Activated T-cell treated with anti-CD3 and anti-CD28 coated beads, Interleukin-2, amount 50 U/mL, for 1 hour (primary cell): ENCODE measurements around the gene TOM1L1.

Experiments used
- DNase-seq: peaks from one replicate; pipeline ENCODE4 v3.0.0-alpha.2; 2020

The TOM1L1 gene

DNA sequence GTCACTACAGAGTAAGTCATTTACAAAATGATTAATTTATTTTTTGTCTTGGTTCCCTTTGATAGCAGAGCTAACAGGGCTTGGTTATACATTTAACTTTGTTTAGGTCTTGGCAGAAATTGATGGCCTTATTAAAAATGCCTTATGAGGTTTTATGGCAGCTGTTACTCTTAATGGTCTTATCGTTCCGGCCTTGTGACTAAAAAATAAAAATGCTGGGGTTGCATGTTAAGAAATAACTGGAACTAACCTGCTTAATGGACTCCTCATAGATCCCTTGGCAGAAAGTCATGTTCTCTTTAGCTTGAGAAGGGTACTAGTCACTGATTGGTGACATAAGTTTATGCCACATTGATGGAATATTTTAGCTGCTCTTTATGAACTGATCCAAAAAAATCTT lies 49.5 kb downstream of the TOM1L1 start:
- DNase-seq: no peak

DNA sequence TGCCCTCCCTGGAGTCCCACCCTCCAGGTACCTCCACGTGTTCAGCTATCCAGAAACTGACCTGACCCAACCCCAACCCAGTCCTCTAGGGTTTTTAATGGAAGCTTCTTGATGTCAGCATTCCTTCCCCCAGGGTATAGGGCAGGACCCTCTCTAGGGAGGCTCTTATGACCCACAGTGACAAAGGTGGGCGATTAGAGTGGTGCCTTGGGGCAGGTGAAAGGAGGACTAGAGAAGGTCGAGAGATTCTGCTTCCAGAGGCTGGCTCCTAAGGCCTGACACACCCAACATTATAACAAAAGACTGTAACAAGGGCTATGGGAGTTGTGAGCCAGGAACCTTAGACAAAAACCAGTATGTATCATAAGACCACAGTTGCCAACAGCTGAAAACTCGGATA lies 50.6 kb downstream of the TOM1L1 start:
- no peak for DNase-seq

DNA sequence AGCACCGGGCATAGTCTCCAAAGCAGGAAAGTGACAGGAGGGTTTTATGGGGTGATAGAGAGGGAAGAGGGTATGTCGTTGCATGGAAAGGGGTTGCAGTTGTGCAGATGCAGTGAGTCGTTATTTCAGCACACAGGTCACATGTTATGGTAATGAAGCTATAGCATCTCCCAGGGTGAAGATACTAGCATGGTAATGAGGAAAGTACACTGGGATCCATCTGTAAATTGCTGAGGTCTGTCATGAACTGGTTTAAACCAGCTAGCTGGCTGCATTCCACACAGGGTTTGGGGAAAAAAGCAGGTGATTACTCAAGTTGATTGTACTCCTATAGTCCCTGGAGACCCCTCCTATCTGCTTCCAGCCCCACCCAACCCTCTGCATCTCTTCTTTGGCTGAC lies 56.1 kb downstream of the TOM1L1 start:
- DNase-seq: no peak

DNA sequence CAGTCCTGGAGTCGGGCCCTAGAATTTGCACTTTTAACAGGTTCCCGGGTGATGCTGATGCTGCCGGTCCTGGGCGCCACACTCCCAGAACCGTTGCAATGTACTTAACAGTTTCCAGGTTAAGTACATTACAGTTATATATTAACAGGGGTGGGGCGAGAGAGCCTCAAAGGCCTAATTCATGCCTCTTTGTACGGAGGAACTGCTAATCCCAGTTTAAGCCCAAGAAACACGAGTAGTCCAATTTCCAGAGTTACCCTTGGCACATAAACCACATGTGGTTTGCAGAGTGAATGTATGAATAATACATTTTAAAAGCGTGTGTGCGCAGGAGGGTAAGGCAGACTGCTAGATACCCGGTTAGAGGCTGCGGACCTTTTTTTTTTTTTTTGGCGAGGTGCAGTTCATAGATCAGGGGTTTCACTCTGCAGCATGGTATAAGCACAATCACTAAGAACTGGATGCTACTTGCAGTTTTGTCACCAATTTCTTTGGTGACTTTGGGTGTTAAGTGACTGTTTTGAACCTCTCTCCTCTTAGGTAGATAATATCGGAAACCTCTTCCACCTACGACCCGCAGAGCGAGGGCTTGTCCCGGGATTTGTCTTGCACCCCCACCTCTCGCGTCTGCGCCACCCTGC lies 67.1 kb downstream of the TOM1L1 start:
- peak; percentile 21 for DNase-seq

DNA sequence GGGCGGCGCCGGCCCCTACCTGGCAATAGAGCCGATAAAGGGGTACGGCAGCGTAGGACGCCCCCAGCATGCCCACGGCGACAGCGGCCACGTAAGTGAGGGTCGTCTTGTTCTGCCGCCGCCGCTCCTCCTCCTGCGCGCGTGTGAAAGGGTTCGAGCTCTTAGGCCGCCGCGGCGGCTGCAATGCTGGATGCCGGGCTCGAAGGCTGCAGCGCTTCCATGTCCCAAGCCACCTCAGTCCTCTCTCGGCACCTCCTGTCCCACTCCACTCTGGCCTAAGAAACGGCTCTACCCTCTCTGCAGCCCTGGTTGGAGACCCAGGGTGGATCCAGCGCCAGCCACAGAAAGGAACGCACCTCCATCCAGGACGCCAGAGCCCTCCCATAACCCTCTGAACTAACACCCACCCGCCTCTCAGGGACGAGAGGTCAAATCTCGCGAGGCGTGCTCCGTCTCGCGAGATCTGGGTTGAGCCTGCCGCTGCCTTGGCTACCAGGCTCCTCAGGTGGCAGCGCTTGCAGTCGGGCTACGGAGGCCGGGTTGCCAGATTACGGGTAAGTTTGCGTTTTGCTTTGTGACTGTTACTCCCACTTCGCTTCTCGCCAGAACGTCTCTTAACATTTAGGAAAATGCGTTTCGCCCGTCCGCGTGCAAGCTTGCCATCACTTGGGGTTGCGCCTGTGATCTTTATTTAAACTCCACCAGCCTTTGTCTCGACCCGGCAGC lies 67.8 kb downstream of the TOM1L1 start, which contains the start of the genes COX11 and STXBP4:
TSS of gene COX11 (minus strand) at position 393 of the 726 bp plus-strand sequence. CDS start at position 385, 8 bp downstream.
TSS of gene STXBP4 (plus strand) at position 504 of the 726 bp plus-strand sequence. CDS start 17,455 bp downstream, outside the sequence.
- peak; percentile 94 for DNase-seq

DNA sequence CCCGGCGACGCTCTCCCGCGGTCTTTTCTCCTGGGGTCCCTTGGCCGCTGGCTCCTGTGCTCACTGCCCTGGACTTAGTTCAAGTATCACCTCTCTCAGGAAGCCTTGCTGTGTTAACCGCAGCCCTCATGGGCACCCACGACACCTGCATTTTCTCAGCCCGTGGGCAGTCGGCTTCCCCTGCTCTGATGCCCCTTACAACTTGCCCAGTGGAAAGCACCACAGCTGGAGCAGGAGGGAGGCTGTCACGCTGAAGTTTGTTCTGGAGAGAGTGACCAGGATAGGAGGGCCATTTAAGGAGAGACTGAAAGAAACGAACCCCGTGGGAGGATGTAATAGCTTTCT lies 68.3 kb downstream of the TOM1L1 start:
- no peak for DNase-seq

DNA sequence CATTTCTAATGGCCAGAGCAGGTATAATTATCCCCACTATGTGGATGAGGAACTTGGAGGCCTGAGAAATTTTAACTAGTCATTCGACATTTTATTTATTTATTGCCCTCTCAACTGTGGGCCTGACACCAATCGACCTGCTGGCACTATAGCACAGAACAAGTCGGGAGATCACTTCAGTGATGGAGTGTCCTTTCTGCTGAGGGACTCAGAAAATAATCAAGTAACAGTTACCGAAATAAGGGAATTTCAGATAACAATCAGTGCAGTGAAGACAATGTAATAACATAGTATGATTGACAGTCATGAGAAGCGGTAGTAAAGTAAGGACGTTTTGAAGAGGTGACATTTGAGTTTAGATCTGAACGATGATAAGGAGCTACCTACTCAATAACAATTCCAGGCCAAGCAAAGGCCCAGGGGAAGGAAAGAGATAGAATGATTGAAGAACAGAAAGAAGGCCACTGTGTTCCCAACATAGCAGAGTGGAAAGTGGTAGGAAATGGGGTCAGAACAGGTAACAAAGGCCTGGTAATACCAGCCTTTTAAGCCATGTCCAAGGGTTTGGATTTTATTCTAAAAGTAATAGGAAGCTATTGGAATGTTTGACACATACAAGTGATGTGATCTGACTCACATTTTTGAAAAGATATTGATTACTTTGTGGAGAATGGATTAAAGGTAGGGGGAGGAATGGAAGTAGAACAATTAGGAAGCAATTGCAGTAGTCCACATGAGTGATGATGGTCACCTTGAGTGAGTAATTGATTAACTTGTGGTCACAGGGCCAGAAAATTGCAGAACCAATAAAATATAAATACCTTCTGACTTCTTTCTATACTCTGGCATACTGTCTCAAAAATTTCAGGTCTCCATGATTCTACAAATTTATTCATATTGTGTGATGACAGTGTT lies 69.3 kb downstream of the TOM1L1 start:
- no peak for DNase-seq

DNA sequence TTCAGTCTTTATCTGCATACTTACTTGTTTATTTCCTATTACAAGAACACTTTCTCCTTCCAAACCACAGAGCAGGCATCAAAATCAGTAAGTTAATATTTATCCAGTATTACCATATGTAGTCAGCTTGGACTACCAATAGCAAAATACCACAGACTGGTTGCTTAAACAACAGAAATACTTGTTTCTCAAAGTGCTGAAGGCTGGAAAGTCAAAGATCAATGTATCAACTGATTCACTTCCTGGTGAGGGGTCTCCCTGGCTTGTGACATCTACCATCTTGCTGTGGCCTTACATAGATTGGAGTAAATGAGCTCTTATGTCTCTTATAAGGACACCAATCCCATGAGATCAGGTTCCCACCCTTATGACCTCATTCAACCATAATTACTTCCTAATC lies 70.5 kb downstream of the TOM1L1 start:
- DNase-seq: no peak

DNA sequence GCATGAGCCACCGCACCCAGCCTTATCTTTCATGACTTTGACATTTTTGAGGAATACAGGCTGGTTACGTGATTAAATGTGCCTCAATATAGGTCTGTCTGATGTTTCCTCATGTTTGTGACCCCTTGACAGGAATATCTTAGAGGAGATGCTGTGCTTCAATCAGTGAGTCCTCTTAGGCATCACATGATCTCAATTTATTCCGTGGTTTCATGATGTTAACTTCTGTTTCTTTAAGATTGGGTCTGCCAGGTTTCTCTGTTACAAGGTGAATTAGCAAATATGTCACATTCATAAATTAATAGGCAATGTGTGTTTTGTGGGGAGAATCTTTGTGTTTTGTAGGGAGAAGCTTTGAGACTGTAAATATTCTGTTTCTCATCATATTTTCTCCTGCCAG lies 71.2 kb downstream of the TOM1L1 start:
- no peak for DNase-seq

DNA sequence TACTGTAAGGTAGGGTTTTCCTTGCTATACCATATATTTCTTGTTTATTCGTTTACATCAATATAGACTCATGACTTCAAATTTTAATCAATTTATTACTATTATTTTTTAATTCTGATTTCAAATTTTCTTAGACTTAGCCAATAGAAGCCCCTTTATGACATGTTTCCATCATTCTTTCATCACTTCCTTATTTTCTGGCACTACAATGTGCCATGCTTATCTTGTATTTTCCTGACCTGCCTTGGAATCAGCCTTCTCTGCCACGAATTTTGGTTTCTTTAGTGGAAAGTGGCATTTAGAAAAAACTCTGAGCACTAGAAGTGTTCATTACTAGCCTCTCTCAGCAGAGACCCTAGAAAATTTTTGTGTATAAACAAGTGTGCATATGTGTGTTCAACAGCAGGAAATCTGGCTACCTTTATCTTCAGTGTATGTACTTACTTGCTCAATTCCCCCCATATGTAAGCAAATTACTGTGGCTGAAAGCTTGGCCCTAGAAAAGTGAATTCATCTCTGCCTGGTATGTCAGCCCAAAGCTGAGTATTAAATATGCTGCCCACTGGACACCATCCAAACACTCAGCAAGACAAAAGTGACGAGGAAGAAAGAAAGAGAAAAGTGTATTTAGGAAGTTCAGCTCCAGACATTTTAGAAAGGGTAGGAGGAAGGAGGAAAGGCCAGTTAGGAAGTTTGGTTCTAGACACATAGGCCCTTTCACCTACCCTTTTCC lies 71.9 kb downstream of the TOM1L1 start:
- no peak for DNase-seq

DNA sequence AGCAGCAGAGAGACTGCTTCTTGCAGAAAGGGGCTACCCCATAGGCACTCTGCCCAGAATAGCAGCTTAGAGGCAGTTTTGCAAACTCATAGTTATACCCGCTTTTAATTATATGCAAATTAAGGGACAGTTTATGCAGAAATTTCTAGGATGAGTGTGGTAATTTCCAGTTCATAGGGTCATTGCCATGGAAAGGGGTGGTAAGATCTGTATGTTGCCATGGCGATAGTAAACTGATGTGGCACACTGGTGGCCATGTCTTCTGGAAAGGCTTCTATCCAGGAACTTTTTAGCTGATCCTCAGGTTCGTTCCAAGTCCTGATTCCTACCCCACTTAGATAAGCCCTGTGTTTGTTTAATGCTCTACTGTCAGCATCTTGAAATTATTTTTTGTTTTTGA lies 74.1 kb downstream of the TOM1L1 start:
- DNase-seq: no peak

DNA sequence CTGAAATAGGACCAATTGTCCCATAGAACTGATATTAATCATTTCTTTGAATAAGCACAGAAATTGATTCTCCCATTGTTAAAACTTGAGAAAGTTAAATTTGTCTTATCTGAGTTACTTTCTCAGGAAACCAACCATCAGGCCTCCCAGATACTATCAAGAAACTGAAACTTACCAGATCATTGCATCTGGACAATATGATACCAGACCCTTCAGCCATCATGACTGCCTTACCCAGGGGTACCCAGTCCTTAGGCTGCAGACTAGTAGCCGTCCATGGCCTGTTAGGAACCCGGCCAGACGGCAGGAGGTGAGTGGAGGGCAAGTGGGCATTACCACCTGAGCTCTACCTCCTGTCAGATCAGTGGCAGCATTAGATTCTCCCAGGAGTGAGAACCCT lies 75.7 kb downstream of the TOM1L1 start:
- DNase-seq: no peak

DNA sequence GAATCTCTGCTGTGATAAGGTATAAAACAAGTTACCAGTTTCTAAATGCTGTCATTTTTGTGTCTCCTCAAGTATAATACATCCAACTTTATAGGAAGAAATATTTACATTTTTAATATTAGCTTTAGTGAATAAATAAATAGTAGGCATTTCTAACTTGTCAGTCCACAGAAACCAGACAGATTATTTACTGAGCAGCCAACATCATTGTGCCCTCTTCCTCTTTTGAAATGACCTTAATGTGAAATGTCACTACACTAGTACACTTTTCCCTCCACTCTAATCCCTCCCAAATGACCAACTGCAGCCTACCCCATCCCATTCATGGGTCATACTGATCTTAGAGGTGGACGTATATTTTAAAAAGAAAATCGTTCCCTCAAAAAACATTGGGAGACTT lies 77.1 kb downstream of the TOM1L1 start:
- no peak for DNase-seq

DNA sequence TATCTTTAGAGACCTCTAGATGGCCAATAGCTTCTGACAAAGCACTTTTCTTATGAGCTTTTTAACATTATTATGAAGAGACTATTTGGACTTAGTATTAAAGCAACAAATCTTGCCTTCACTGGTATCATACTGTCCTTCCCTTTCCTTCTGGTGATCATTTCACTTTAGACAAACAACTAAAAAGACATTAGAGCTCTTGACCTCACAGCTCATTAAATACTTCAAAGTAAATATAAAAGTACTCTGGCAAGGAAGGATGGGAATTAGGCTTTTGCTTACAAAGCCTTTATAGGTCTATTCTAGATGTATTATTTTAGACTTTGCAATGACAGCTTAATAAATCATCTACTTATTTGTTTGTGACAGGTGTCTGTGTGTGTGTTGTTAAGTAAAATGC lies 79.0 kb downstream of the TOM1L1 start:
- DNase-seq: no peak

DNA sequence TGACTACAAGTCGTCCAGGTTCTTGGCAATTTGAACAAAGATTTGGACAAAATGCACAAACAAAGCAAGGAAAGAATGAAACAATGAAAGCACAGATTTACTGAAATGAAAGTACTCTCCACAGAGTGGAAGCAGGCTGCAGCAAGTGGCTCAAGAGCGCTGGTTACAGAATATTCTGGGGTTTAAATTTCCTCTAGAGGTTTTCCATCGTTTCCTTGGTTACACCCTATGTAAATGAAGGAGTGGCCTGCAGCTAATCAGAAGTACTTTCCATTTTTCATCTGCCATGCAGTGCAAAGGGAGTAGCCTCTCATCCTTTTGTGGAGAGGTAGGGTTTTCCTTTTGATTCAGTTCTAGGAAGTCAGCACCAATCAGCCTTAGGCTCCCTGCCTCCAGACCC lies 79.7 kb downstream of the TOM1L1 start:
- DNase-seq: no peak

DNA sequence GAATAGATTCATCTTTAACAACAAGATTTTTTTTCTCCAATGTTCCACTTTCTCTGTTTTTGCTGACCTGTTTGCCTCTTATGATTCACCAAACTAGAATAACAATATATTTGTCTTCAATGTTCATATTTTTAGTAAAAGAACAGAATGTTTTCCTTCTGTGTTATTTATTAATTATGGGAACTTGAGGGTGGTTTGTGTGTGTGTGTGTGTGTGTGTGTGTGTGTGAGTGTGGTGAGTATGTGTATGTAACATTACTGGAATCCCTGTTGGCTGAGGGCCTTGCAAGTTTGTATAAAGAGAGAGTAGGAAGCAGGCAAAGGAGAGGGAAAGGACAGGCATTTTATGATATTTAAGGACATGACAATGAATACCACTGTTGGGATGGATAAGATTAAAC lies 81.7 kb downstream of the TOM1L1 start:
- no peak for DNase-seq

DNA sequence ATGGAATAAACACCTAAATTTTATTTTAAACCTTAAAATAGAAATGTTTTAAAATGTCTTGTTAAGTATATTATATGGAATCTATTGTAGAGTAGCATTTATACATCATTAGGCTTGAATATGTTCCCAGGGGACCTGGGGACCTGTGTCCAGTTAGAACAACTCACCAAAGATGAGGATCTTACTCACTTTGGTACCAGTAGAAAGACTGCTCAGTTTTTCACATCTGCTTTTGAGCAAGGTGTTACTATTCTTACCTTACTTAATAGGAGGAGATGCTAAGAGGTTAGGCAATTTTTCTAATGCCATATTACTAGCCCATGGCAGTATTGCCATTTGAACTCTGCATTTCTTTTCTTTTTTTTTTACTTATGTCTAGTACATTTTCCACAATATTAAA lies 82.6 kb downstream of the TOM1L1 start:
- no peak for DNase-seq

DNA sequence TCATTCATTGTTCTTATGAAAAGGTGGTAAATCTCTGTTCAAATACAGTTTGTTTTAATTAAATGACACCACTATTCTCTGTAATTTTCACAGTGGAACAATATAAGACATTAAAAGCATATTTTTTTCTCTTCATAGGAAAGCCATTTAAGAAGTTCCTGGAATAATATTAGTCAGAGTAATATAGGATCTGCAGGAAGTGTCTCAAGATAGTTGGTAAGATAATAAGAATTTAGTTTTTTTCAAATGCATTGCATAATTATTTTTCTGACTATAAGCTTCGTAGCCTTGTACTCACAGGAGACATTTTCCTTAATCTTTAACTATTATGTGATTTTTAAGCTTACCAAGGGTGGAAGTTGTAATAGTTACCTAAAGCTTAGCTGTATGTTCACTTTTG lies 84.8 kb downstream of the TOM1L1 start:
- DNase-seq: no peak

DNA sequence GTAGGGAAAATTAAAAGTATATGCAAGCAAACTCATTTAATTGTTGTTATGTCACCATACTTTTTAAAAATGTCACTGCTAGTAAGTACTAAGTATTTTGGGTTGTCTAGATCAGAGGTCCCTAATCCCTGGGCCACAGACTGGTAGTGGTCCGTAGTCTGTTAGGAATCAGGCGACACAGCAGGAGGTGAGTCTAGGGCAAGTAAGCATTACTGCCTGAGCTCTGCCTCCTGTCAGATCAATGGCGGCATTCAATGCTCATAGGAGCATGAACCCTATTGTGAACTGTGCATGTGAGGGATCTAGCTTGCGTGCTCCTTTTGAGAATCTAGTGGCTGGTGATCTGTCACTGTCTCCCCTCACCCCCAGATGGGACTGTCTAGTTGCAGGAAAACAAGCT lies 89.5 kb downstream of the TOM1L1 start:
- no peak for DNase-seq

DNA sequence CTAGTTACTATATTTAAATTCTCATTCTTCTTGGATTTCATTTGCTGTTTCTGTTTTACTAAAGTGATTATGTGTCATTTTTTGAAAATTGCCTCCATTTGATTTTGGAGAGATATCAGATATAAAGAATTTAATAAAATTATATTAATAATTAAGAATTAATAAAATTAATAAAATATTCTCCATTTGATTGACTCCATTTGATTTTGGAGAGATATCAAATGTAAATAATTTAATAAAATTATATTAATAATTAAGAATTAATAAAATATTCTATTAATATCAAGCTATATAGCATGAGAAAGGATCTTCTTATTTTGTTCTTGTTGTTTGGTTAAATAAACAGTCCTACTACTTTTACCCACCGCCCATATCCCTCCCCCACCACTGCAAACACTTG lies 90.9 kb downstream of the TOM1L1 start:
- DNase-seq: no peak

DNA sequence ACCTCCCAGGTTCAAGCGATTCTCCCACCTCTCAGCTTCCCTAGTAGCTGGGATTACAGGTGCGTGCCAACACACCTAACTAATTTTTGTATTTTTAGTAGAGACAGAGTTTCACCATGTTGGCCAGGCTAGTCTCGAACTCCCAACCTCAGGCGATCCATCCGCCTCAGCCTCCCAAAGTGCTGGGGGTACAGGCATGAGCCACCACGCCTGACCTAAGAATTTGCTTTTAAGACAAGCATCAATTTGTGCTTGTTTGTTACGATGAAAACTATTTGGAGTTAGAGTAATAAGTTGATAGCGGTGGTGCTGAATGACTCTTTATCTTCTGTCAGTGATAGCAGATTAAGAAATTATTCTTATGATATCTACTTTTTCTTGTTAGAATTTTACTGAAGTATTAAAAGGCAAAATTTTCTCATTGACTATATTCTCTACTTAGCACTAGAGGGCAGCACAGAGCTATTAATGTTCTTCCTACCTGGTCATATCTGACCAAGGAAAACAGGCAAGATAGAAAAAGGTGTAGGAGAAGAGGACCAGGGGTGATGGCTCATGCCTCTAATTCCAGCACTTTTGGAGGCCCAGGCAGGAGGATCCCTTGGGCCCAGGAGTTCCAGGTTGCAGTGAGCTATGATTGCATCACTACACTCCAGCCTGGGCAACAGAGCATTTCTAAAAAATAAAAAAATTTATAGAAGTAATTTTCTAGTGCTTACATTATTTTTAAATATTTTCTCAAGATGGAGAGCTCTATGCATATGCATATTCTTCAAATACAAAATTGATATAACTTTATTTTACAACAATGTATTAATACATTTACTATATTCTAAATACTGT lies 92.4 kb downstream of the TOM1L1 start:
- peak; percentile 24 for DNase-seq

DNA sequence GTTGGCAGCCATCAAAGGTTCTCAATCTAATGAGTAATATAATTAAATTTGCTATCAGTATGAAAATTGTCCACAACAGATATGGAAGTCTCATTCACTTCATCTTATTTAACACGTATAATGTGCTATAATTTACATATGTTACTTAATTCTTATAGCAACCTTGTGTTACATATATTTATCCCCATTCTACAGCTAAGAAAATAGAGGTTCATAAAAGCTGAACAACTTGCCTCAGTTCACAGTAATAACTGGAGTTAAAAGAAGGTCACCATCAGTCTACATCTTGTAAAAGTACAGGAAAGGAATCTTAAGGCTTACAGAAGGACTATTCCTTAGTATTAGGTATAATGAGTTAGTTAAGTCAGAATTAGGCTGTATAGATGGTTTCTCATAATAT lies 95.8 kb downstream of the TOM1L1 start:
- no peak for DNase-seq
